GM23338 (cell line): ENCODE results near the gene GPT2. TPM values are rescaled to one million over a fixed set of nuclear protein-coding genes. Genes with fewer than 3 reads are reported as not detected.
A peak's percentile ranks its signal among the peaks of the same experiment; 100 is the strongest.

Experiments
- ATAC-seq: fragments of 200-7000 bp; cut with Tn5 transposase; 3 replicates; pipeline ENCODE4 v1.9.1; 2020
- DNase-seq: peaks from one replicate; pipeline ENCODE4 v3.0.0-alpha.2; 2015; ENCODE audit warnings: low spot score
- H2AFZ ChIP-seq: fragments of 200-600 bp; sonication (generic); 2 replicates; pipeline ENCODE4 v1.8.0; 2016; ENCODE audit warnings: antibody characterized with exemption, mild to moderate bottlenecking, moderate library complexity
- H3F3A ChIP-seq: fragments of 200-600 bp; sonication (generic); replicated peaks from 2 replicates; pipeline ENCODE4 v1.8.0; 2017; ENCODE audit warnings: antibody characterized with exemption, mixed run types, low read depth
- H3K27ac ChIP-seq: fragments of 200-600 bp; sonication (generic); 2 replicates; pipeline ENCODE4 v1.6.1; 2016; ENCODE audit warnings: low read depth
- H3K27me3 ChIP-seq: fragments of 200-600 bp; sonication (generic); 2 replicates; pipeline ENCODE4 v1.8.0; 2016; ENCODE audit warnings: mild to moderate bottlenecking, mixed run types, moderate library complexity; ENCODE audit not compliant: insufficient read depth
- H3K36me3 ChIP-seq: fragments of 200-600 bp; sonication (generic); 2 replicates; pipeline ENCODE4 v1.8.0; 2016; ENCODE audit warnings: mild to moderate bottlenecking; ENCODE audit not compliant: insufficient read depth
- H3K4me1 ChIP-seq: fragments of 200-600 bp; sonication (generic); 2 replicates; pipeline ENCODE4 v1.8.0; 2016; ENCODE audit warnings: mild to moderate bottlenecking, moderate library complexity; ENCODE audit not compliant: insufficient read depth
- H3K4me2 ChIP-seq: fragments of 200-600 bp; sonication (generic); 2 replicates; pipeline ENCODE4 v1.7.1; 2017; ENCODE audit warnings: mixed run types
- H3K4me3 ChIP-seq: fragments of 200-600 bp; sonication (generic); 2 replicates; pipeline ENCODE4 v1.6.1; 2016; ENCODE audit warnings: mixed run types
- H3K79me2 ChIP-seq: fragments of 200-600 bp; sonication (generic); replicated peaks from 2 replicates; pipeline ENCODE4 v1.8.0; 2017; ENCODE audit warnings: mild to moderate bottlenecking; ENCODE audit not compliant: insufficient read depth
- H3K9me2 ChIP-seq: fragments of 200-600 bp; sonication (generic); 2 replicates; pipeline ENCODE4 v1.8.0; 2017; ENCODE audit not compliant: insufficient read depth
- H4K20me1 ChIP-seq: fragments of 200-600 bp; sonication (generic); replicated peaks from 2 replicates; pipeline ENCODE4 v1.8.0; 2017; ENCODE audit warnings: mild to moderate bottlenecking; ENCODE audit not compliant: insufficient read depth
- H3K27ac Mint-ChIP-seq: 2 replicates; pipeline ENCODE4 v1.8.0; 2020; ENCODE audit warnings: inconsistent platforms, mild to moderate bottlenecking, moderate library complexity, mixed read lengths
- H3K27me3 Mint-ChIP-seq: 3 replicates; pipeline ENCODE4 v1.8.0; 2022; ENCODE audit warnings: low read depth, mild to moderate bottlenecking, moderate library complexity, mixed read lengths, inconsistent platforms; ENCODE audit not compliant: insufficient read depth, poor library complexity
- H3K36me3 Mint-ChIP-seq: 3 replicates; pipeline ENCODE4 v1.8.0; 2021; ENCODE audit warnings: low read depth, mild to moderate bottlenecking, inconsistent platforms, moderate library complexity, mixed read lengths
- H3K4me1 Mint-ChIP-seq: 3 replicates; pipeline ENCODE4 v1.8.0; 2020; ENCODE audit warnings: mild to moderate bottlenecking, inconsistent platforms, mixed read lengths
- H3K4me3 Mint-ChIP-seq: 3 replicates; pipeline ENCODE4 v1.8.0; 2021; ENCODE audit warnings: moderate library complexity, mild to moderate bottlenecking, inconsistent platforms, mixed read lengths
- H3K9me3 Mint-ChIP-seq: 3 replicates; pipeline ENCODE4 v1.8.0; 2020; ENCODE audit warnings: moderate library complexity, mild to moderate bottlenecking, inconsistent platforms, mixed read lengths
- CREB1 ChIP-seq: fragments of 250-450 bp; sonication (Bioruptor Pico); IDR thresholded peaks from 2 replicates; pipeline ENCODE4 v1.5.0; 2020; ENCODE audit warnings: low read depth, mild to moderate bottlenecking, moderate library complexity
- CTCF ChIP-seq, 2 experiments: fragments of 200-600 bp in 1 of 2; sonication (generic) in 1 of 2; conservative IDR thresholded peaks; 2 replicates each; pipeline versions ENCODE4 v1.5.1 to v1.6.1; 2016 to 2017; ENCODE audit warnings: antibody characterized with exemption in 2 of 2, low read depth in 2 of 2, mild to moderate bottlenecking in 2 of 2, moderate library complexity in 1 of 2
- ETS1 ChIP-seq: IDR thresholded peaks from 2 replicates; pipeline ENCODE4 v1.6.1; 2016; ENCODE audit warnings: antibody characterized with exemption
- EZH2 ChIP-seq: fragments of 200-600 bp; sonication (generic); IDR thresholded peaks from one replicate; pipeline ENCODE4 v1.8.0; 2017; ENCODE audit warnings: antibody characterized with exemption, mild to moderate bottlenecking, low read depth; ENCODE audit not compliant: unreplicated experiment
- EZH2phosphoT487 ChIP-seq: fragments of 200-600 bp; sonication (generic); IDR thresholded peaks from one replicate; pipeline ENCODE4 v1.8.1; 2018; ENCODE audit warnings: antibody characterized with exemption; ENCODE audit not compliant: unreplicated experiment
- JUNB ChIP-seq: IDR thresholded peaks from one replicate; pipeline ENCODE4 v1.6.1; 2016; ENCODE audit warnings: antibody characterized with exemption; ENCODE audit not compliant: unreplicated experiment
- NANOG ChIP-seq: IDR thresholded peaks from 2 replicates; pipeline ENCODE4 v1.6.1; 2016; ENCODE audit warnings: antibody characterized with exemption, borderline replicate concordance
- POLR2AphosphoS5 ChIP-seq: IDR thresholded peaks from 2 replicates; pipeline ENCODE4 v1.6.1; 2016; ENCODE audit warnings: antibody characterized with exemption, low read depth
- REST ChIP-seq: IDR thresholded peaks from one replicate; pipeline ENCODE4 v1.6.1; 2018; ENCODE audit warnings: antibody characterized with exemption; ENCODE audit not compliant: unreplicated experiment
- STAT1 ChIP-seq: IDR thresholded peaks from one replicate; pipeline ENCODE4 v1.6.1; 2016; ENCODE audit warnings: antibody characterized with exemption; ENCODE audit not compliant: unreplicated experiment
- ZNF114 ChIP-seq: fragments of 250-450 bp; sonication (Bioruptor Pico); IDR thresholded peaks from 2 replicates; pipeline ENCODE4 v1.5.0; 2020; ENCODE audit warnings: mild to moderate bottlenecking, moderate library complexity
- ZNF331 ChIP-seq: fragments of 250-450 bp; sonication (Bioruptor Pico); IDR thresholded peaks from 2 replicates; pipeline ENCODE4 v1.5.0; 2020; ENCODE audit warnings: low read depth, mild to moderate bottlenecking, moderate library complexity
- ZNF462 ChIP-seq: fragments of 250-450 bp; sonication (Bioruptor Pico); IDR thresholded peaks from 2 replicates; pipeline ENCODE4 v1.5.0; 2020; ENCODE audit warnings: mild to moderate bottlenecking, moderate library complexity
- polyA plus RNA-seq: library from polyadenylated mRNA; unstranded; fragments of >200 nt; fragmentation: Nextera tagmentation; extraction: Ambion mirVana; gene quantifications from 2 replicates; pipeline ENCODE4 v1.2.1, GENCODE V29; 2016
- total RNA-seq: library from RNA; depleted of rRNA; stranded (reverse); fragments of >200 nt; shearing (Covaris generic); gene quantifications from 2 replicates; pipeline ENCODE4 v1.2.3, GENCODE V29; 2014

The GPT2 gene
- total and polyA plus RNA-seq, 2 experiments from 2014 or later: 48.5 to 81.0 TPM

GRCh38 chr16:46907061-46907774 is 23.1 kb downstream of the GPT2 start:
- Histone ChIP-seq H3K9me2 (no peaks in the 10 kb centered on the region), H3K4me3 (no peak overlapping the region), H3K4me1 (no peaks in the 10 kb centered on the region), H3K27ac (no peak overlapping the region), H3K27me3 (no peaks in the 10 kb centered on the region), H2AFZ (no peak overlapping the region), H4K20me1 (peaks cover 19% of the 10 kb centered on the region), H3K4me2 (no peak overlapping the region), H3K79me2 (peaks cover 6% of the 10 kb centered on the region; the same call in 1 of the 2 replicates), H3F3A (0 out of 2 replicates have a peak, but pooled peaks cover 9% of the 10 kb centered on the region), H3K36me3 (peaks cover 27% of the 10 kb centered on the region)
- H3K9me3 Mint-ChIP-seq: peaks cover 11% of the 10 kb centered on the region
- TF ChIP-seq NANOG (no peak), REST (no peak), EZH2phosphoT487 (no peak), CTCF (conservative IDR thresholded peaks at IDR 0.05; ENCODE audit: low read depth in 2 of 2) (no peak), ZNF331 (CRISPR knock-in tag) (no peak), STAT1 (no peak), CREB1 (CRISPR knock-in tag) (no peak), ETS1 (no peak), EZH2 (no peak), JUNB (no peak), ZNF114 (CRISPR knock-in tag) (no peak), ZNF462 (CRISPR knock-in tag) (no peak), POLR2AphosphoS5 (no peak)
- H3K4me3 Mint-ChIP-seq: no peak overlapping the region
- H3K4me1 Mint-ChIP-seq: peaks cover 6% of the 10 kb centered on the region; the same call in 1 of the 3 replicates
- no peak for ATAC-seq
- no peak for DNase-seq
- peaks cover 12% of the 10 kb centered on the region for H3K27me3 Mint-ChIP-seq
- H3K36me3 Mint-ChIP-seq: peaks cover 94% of the 10 kb centered on the region
- H3K27ac Mint-ChIP-seq: peak overlapping the region; percentile 7; the same call in 1 of the 2 replicates
